ENCODE results near the gene PTRHD1.
A peak's percentile ranks its signal among the peaks of the same experiment; 100 is the strongest.

The PTRHD1 gene

GRCh38 chr2:24830351-24830750 is 37.2 kb upstream of the PTRHD1 start:
- DNase-seq, result peak in 1 of 3 experiments; percentile 16

DNA sequence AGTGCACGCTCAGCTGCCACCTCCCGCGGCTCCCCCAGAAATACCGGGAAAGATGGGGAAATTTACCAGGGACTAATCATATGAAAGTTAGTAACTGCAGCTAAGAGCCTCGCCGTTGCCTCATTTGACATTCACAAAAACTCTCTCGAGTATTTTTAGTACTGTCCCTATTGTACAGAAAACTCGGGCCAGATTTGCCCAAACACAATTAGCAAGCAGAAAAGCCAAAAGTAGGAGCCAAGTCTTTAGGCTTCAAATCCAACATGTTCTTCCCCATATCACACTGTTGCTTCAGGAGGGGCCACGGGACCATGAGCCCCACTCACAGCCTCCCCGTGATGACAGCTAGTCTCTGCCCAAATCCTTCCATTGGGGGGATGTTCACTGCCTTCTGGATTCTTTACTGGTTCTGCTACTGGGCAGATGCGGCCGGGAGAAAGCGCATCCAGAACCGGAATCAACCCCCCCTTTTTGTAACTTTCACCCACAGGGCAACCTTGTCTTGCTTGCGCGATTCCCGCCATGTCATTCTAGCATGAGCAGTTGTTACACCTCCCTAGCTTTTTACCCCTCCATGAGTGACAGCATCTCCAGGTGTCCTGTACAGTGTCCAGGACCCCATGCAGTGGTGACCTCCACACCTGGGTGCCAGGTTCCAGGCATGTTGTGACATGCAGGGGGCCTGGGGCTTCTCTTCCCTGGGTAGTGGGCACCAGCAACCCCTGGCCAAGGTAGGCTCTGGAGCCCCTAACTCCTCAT is 35.2 kb upstream of the PTRHD1 start:
- DNase-seq, result no peak

- DNase-seq, result peak; percentile 69 to 90 (median 83)
Measured at GRCh38 chr2:24827321-24828237, 34.4 kb upstream of the PTRHD1 start.

- DNase-seq, result no peak
Measured at GRCh38 chr2:24826773-24827145, 33.6 kb upstream of the PTRHD1 start.

DNA sequence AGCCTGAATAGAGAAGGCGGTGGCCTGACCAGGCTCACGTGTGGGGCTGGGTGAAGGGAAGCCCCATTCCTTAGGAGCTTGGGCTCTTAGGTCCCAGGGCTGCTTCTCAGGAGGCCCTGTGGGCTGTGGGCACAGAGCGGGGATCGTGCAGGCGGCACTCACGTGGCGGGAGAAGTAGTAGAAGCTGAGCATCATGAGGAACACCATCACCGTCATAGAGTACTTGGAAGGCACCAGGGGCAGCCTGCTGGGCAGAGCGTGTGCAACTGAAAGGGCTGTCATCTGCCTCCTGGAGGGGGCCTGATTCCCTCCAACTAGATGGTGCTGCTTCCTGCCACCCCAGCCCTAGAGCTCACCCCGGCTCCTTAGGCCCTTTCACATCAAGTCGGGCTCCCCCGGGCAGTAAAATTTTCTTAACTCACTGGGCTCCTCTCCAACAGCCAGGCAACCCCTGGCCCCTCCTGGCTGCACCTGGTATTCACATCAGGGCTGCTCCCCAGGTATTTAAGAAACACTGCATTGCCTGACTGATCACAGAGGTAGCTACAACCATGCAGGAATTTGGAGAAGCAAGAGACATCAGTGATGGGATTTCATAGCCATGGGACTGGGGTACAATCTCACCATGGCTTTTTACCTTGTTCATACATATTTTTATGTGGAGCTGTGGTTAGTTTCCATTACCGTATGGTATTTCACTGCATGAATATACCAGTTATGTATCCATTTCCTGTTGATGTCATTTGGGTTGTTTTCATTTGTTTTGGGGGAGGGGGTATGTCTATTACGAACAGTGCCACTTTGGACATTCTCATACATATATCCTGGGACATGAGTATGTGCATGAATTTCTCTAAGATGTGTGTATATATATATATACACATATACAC is 32.9 kb upstream of the PTRHD1 start:
- no peak for DNase-seq

DNA sequence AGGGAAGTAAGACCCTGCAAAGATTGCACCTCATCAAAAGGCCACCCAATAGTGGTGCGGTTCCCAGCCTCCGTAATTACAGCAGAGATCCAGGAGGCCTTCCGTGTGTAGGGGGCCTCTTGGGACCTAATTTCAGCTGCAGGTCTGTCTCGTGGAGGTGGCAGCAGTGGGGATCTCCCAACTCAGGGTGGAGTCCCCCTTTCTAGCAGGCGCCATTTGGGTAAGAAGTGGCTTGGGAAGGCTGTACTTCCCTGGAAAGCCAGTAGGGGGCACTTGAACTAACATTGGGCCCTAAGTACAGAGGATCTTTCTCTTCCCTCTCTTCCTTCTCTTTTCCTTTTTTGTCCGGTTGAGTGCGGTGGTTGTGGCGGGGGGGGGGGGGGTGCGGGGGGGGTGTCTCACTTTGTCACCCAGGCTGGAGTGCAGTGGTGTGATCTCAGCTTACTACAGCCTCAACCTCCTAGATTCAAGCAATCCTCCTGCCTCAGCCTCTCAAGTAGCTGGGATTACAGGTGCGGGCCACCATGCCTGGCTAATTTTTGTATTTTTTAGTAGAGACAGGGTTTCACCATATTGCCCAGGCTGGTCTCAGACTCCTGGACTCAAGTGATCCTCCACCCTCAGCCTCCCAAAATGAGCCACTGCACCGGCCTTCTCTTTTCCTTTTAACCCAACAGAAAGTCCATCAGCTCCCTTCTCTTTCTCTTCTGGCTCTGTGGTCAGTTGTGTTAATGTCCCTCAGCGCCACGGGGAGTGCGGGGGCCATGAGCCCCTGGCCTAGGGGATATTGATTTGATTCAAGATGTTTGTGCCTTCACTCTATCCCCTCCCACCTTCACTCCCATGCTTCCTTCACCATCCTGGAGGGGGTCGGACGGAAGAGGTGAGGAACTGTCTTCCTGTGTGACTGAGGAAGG is 32.0 kb upstream of the PTRHD1 start:
- DNase-seq, result peak in 2 of 3 experiments; percentile 12 to 13

DNA sequence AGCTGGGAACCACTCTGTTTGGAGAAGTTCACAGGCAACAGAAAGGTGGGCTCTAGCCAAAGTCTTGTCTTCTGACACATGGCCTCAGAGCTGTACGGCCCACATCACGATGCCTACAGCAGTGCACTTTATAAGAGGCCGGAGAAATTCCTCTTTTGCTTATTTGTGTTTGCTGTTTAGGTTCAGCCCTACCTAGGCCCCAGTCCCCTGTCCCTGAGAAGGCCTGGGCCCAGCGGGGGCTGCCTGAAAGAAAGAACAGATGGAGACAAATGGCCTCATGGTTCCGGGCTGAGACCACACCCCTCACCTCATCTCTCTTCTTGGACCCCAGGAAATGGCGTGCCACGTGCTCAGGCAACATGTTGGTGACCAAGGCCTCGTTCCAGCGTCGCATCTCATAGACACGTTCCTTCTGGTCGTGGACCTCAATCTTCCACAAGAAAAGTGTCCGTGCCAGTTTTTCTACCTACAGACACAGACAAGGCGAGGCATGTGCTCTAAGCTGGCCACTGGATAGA is 30.9 kb upstream of the PTRHD1 start:
- no peak for DNase-seq

DNA sequence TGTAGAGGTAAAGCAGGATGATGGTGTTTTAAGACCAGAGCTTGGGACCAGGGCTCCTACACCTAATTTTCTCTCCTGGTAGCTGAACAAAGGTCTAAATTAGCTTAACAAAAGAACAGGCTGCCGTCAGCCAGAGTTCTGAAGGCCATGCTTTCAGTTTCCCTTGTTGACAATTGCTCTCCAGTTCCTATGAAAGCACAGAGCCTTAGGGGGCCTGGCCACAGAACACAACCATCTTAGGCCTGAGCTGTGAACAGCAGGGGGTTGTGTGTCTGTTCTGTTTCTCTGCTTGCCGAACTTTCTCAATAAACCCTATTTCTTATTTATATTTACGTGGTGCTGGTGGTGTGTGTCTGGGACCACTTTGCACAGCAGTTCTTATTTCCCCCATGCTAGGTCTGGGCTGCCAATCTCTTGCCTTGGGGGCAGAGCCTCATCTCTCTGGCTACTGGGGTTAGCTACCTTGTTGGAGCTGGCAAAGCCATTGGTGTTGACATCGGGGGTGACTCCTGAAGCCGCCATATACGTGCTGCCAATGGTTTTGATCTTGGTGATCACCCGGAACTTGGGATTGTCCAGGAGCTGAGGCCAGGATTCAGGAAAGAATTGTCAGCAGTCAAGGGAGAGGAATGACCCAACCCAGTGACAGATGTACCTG is 29.0 kb upstream of the PTRHD1 start:
- DNase-seq, result peak; percentile 38 to 78 (median 43)

GRCh38 chr2:24821433-24821891 is 28.3 kb upstream of the PTRHD1 start:
- DNase-seq, result no peak

GRCh38 chr2:24820598-24821432 is 27.6 kb upstream of the PTRHD1 start:
- DNase-seq, result no peak

- no peak for DNase-seq
Measured at GRCh38 chr2:24820175-24820513, 27.0 kb upstream of the PTRHD1 start.

DNA sequence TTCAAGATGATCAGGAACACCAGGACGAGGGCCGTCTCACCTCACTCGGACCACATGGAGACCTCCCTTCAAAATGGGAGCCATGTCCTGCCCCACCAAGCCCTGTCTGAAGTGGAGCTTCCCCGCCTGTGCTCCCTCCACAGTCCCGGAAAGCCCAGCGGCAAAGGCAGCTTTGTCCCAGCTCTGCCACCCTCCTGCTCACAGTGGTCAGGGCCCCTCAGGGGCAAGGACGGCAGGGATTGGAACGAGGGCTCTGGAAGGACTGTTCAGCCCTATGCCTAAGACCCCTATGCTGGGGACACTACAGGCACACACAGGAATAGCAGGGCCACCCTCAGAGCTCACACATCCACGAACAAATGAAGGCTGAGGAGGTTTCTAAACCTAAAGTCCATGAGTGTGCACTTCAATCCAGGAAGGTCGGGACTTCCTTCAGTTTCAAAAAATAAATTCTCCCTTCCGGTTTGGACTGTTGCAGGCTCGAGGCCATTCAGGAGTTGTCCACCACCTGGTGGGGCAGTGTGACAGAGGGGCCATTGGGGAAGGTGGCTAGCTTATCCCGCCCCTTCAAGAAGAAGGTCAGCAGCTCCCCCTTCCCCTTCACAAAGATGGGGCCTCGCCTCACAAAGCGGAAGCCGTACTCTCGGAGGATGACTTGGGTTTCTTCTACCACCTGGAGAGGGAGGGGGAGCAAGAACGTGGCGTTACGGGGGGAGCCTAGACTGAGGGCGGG is 26.4 kb upstream of the PTRHD1 start:
- DNase-seq, result no peak

GRCh38 chr2:24818721-24819167 is 25.6 kb upstream of the PTRHD1 start:
- no peak for DNase-seq

GRCh38 chr2:24816884-24817283 is 23.7 kb upstream of the PTRHD1 start:
- DNase-seq, result no peak

DNA sequence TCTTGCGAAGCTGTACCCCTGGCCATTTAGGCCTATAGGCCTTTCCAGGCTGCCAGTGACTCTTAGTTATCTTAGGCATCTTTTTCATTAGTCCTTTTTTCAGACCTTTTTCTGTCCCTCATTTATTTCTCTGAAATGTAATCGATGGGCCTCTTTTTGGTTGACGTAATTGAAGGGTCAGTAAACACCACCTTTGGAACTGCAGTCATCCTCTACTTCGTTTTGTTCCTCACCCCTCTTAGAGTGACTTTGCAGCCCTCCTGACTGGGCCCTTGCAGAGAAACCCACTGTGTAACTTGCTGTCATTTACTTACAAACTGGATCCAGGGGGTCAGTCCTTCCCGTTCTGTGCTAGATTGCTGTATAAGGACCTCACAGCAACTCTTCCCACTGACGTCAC is 23.2 kb upstream of the PTRHD1 start:
- DNase-seq, result no peak

- no peak for DNase-seq
Measured at GRCh38 chr2:24815171-24815570, 22.0 kb upstream of the PTRHD1 start.

DNA sequence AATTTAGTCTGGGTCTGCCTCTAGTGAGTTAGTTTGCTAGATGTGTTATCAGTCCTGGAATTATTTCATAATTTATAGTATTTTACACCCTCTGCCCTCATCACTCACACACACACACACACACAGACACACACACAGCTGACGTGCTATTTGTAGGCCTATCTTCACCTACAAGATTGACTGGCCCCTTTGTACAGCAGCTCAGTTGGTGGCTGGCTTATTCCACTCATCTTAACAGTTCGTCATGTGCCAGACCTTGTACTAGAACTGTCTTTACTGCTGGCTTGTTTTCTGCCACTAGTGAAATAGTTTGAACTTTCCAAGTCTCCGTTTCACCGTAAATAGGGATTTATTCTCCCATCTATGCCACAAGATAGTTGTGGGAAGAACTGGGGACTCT is 21.3 kb upstream of the PTRHD1 start:
- DNase-seq, result no peak

DNA sequence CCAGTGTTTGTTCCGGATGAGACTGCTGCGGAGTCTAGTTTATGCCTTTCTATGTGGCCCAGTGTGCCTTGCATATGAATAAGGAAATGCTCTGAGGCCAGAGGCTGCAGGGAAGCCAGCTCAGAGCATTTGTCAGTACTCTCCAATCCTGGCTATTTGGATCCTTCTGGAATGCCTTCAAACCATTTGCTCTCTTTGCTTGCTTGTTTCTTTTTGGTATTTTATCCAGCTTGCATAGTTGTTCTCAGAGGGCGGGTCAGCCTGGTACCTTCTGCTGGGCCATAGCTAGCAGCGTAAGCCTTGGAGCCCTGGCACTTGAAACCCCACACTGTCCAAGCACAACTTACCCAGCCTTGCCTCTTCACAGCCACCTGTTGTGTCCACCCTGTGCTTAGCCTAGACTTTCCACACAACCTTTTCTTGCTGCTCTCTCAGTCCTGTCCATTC is 20.5 kb upstream of the PTRHD1 start:
- no peak for DNase-seq

DNA sequence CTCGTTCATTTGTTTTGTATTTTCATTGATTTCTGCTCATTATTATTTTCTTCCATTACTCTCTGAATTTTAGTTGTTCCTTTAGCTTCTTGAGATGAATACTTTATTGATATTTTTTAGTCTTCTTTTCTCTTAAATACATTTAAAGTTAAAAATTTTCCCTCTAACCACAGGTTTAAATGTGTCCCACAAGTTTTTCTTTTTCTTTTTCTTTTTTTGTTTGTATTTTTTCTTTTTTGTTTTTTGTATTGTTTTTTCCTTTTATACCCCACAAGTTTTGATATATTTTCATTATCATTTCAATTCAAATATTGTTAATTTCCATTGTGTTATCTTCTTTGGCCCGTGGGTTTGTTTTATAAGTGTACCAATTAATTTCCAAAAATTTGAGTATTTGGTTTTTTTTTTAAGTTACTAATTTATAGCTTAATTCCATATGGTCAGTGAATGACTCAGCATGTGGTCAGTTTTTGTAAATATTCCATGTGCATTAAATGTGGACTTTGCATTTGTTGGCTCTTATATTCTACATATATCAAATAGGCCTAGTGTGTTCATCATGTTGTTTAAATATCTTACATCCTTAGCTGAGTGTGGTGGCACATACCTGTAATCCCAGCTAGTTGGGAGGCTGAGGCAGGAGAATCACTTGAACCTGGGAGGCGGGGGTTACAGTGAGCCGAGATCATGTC is 16.3 kb upstream of the PTRHD1 start:
- no peak for DNase-seq
